HG03575 (cell line): ENCODE results near the gene MAN1C1.

Experiments used
- ATAC-seq: cut with Tn5 transposase; IDR thresholded peaks from one replicate; pipeline ENCODE4 v1.9.1; 2021; ENCODE audit not compliant: unreplicated experiment, insufficient number of reproducible peaks, low FRiP score; ENCODE audit errors: extremely low read depth

MAN1C1 gene

GRCh38 chr1:25616095-25616986, at the start of gene MAN1C1:
Gene MAN1C1 (plus strand): TSS chr1:25616791. CDS start chr1:25617798, 1,007 bp downstream.
- no peak for ATAC-seq

GRCh38 chr1:25567710-25568089, 48.9 kb upstream of the MAN1C1 start:
- ATAC-seq = no peak

GRCh38 chr1:25568090-25568833, 48.3 kb upstream of the MAN1C1 start:
- ATAC-seq = no peak

- ATAC-seq = no peak
Observed at GRCh38 chr1:25568834-25569596, 47.6 kb upstream of the MAN1C1 start.

GRCh38 chr1:25569597-25570396, 46.8 kb upstream of the MAN1C1 start:
- ATAC-seq = no peak

GRCh38 chr1:25570798-25571521, 45.6 kb upstream of the MAN1C1 start:
- no peak for ATAC-seq

GRCh38 chr1:25571522-25571970, 45.0 kb upstream of the MAN1C1 start:
- no peak for ATAC-seq

- no peak for ATAC-seq
Observed at GRCh38 chr1:25572107-25572506, 44.5 kb upstream of the MAN1C1 start.

- no peak for ATAC-seq
Observed at GRCh38 chr1:25572708-25573590, 43.6 kb upstream of the MAN1C1 start.

- no peak for ATAC-seq
Observed at GRCh38 chr1:25573591-25573930, 43.0 kb upstream of the MAN1C1 start.

GRCh38 chr1:25573961-25574360, 42.6 kb upstream of the MAN1C1 start:
- no peak for ATAC-seq

GRCh38 chr1:25575191-25575590, 41.4 kb upstream of the MAN1C1 start:
- no peak for ATAC-seq

GRCh38 chr1:25576459-25577133, 40.0 kb upstream of the MAN1C1 start:
- ATAC-seq = no peak

GRCh38 chr1:25577134-25577920, 39.3 kb upstream of the MAN1C1 start:
- no peak for ATAC-seq

- no peak for ATAC-seq
Observed at GRCh38 chr1:25579292-25580252, 37.0 kb upstream of the MAN1C1 start.
